ENCODE results near the gene CCDC32.

The CCDC32 gene

GRCh38 chr15:40595773-40596172 lies 30.9 kb upstream of the CCDC32 start:
- no peak for DNase-seq (ENCODE audit: low spot score)
- TF ChIP-seq, protein P1, sequence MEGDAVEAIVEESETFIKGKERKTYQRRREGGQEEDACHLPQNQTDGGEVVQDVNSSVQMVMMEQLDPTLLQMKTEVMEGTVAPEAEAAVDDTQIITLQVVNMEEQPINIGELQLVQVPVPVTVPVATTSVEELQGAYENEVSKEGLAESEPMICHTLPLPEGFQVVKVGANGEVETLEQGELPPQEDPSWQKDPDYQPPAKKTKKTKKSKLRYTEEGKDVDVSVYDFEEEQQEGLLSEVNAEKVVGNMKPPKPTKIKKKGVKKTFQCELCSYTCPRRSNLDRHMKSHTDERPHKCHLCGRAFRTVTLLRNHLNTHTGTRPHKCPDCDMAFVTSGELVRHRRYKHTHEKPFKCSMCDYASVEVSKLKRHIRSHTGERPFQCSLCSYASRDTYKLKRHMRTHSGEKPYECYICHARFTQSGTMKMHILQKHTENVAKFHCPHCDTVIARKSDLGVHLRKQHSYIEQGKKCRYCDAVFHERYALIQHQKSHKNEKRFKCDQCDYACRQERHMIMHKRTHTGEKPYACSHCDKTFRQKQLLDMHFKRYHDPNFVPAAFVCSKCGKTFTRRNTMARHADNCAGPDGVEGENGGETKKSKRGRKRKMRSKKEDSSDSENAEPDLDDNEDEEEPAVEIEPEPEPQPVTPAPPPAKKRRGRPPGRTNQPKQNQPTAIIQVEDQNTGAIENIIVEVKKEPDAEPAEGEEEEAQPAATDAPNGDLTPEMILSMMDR (IDR thresholded peaks at IDR 0.05; ENCODE audit: extremely low read depth, missing control alignments), result no peak

GRCh38 chr15:40595219-40595618 lies 30.4 kb upstream of the CCDC32 start:
- no peak for DNase-seq (ENCODE audit: low spot score)
- TF ChIP-seq, protein P1 (IDR thresholded peaks at IDR 0.05; ENCODE audit: extremely low read depth, missing control alignments), result no peak

- peak; percentile 64 for DNase-seq (ENCODE audit: low spot score)
- TF ChIP-seq, protein P1 (IDR thresholded peaks at IDR 0.05; ENCODE audit: extremely low read depth, missing control alignments), result no peak
Observed at GRCh38 chr15:40594429-40594836, 29.6 kb upstream of the CCDC32 start.

- peak; percentile 84 for DNase-seq (ENCODE audit: low spot score)
- TF ChIP-seq, protein P1 (IDR thresholded peaks at IDR 0.05; ENCODE audit: extremely low read depth, missing control alignments), result no peak
Observed at GRCh38 chr15:40593588-40594428, 29.0 kb upstream of the CCDC32 start, which contains the start of gene KNL1. Gene KNL1 (plus strand): TSS chr15:40594249. CDS start chr15:40602932, 8,683 bp downstream.

- DNase-seq (ENCODE audit: low spot score), result no peak
- TF ChIP-seq, protein P1 (IDR thresholded peaks at IDR 0.05; ENCODE audit: extremely low read depth, missing control alignments), result no peak
Observed at GRCh38 chr15:40593165-40593564, 28.3 kb upstream of the CCDC32 start.

DNA sequence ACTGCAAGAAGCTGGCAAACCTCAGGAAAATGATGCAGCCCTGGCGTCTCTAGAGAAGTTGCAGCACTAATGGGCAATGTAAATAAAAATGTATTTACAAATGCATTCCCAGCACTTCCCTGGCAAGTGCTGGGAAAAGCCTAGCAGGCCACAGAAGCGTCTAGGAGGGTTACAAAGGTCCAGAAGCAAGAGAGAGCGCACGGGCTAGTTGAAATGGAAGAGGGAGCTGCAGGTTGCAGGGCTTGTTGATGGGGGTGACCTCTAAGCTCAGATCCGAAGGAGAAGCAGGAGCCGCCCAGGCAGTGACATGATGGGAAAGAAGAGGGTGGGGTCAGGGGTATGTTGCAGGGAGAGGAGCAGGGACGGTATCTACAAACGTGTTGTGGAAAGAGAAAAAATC lies 26.5 kb upstream of the CCDC32 start:
- TF ChIP-seq, protein P1 (IDR thresholded peaks at IDR 0.05; ENCODE audit: extremely low read depth, missing control alignments), result no peak
- no peak for DNase-seq (ENCODE audit: low spot score)

- no peak for DNase-seq (ENCODE audit: low spot score)
- TF ChIP-seq, protein P1 (IDR thresholded peaks at IDR 0.05; ENCODE audit: extremely low read depth, missing control alignments), result no peak
Observed at GRCh38 chr15:40590667-40591050, 25.8 kb upstream of the CCDC32 start.

Data from GM20000 (cell line).